Measurements from ENCODE around the gene PLSCR3. TPM values are rescaled to one million over a fixed set of nuclear protein-coding genes. Genes with fewer than 3 reads are reported as not detected.

PLSCR3 gene
- total RNA-seq, 1 experiment from 2014 or later = 43.8 TPM

DNA sequence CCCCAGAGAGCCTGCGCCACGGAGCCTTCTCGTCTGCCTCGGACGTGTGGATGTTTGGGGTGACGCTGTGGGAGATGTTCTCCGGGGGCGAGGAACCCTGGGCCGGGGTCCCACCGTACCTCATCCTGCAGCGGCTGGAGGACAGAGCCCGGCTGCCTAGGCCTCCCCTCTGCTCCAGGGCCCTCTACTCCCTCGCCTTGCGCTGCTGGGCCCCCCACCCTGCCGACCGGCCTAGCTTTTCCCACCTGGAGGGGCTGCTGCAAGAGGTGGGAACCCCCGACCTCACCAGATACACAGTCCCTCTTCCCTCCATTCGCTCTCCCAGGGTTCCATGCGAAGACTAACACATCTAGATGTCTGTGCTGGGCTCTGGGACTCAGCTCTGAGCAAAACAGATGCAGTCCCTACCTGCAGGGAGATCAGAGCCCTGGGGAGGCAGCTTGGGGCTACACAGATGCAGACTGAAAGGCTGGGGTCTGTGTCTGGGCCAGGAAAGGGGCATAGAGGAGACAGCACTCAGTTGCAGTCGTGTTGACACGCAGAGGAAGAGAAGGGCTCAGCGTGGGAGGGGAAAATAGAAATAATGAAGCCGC is 9.7 kb downstream of the PLSCR3 start:
- intact Hi-C loops (cut with micrococcal nuclease) = no loop called here
- CTCF ChIA-PET = no interaction called here
- POLR2A ChIA-PET = interaction anchor here (1.6 kb wide), 1 partner anchor 8 kb away, joined by 3 read pairs; no protein-coding TSS in a partner anchor

More for the DNA sequence above, 9.7 kb downstream of the PLSCR3 start:
- RAD21 ChIA-PET (ENCODE audit: low non-redundant PET in 1 of 2, low total read pairs in 2 of 2, uncharacterized antibody in 2 of 2, unreplicated experiment in 2 of 2) = no interaction called here
- Histone ChIP-seq H3K9ac (ENCODE audit: low read length) (no peak overlapping the region), H3K9me3 (ENCODE audit: control insufficient read depth in 1 of 2, insufficient read depth in 1 of 2, low read depth in 1 of 2, low read length in 2 of 2) (0 out of 4 replicates have a peak, but pooled peaks cover 0 to 2% of the 10 kb centered on the region in 2 experiments), H3K27ac (ENCODE audit: low read depth, low read length) (no peak overlapping the region), H2AFZ (ENCODE audit: low read depth, low read length, poor library complexity, severe bottlenecking) (no peak overlapping the region), H3K27me3 (ENCODE audit: insufficient read depth, low read length) (no peaks in the 10 kb centered on the region), H3K36me3 (ENCODE audit: control insufficient read depth in 1 of 2, insufficient read depth in 2 of 2, low read length in 2 of 2) (peaks cover 3 to 18% of the 10 kb centered on the region in 2 experiments; a peak in 2 of 4 replicates), H3K4me2 (ENCODE audit: low read length) (no peak overlapping the region), H4K20me1 (ENCODE audit: insufficient read depth) (no peaks in the 10 kb centered on the region), H3K4me1 (ENCODE audit: control insufficient read depth in 1 of 2, insufficient read depth in 2 of 2, low read length in 2 of 2) (peaks cover 8 to 26% of the 10 kb centered on the region in 2 experiments; a peak in 3 of 4 replicates), H3K79me2 (ENCODE audit: insufficient read depth, low read length) (peaks cover 8% of the 10 kb centered on the region; the same call in 1 of the 2 replicates), H3K9me2 (ENCODE audit: insufficient read depth) (no peaks in the 10 kb centered on the region), H3K4me3 (replicated peaks in 1 of 2; ENCODE audit: low read depth in 1 of 2, low read length in 2 of 2) (no peak overlapping the region)
- DNase-seq (ENCODE audit: low read depth, low spot score) (no peak), ATAC-seq (no peak)
- TF ChIP-seq CEBPB (IDR thresholded peaks at IDR 0.05; ENCODE audit: low read depth) (no peak), CTCF (IDR thresholded peaks at IDR 0.05 in 2 of 3, conservative IDR thresholded peaks at IDR 0.05 in 1 of 3; ENCODE audit: borderline replicate concordance in 1 of 3, insufficient read depth in 1 of 3, low read depth in 2 of 3, low read length in 2 of 3) (no peak), EZH2phosphoT487 (IDR thresholded peaks at IDR 0.05; ENCODE audit: borderline replicate concordance) (no peak), SRF (IDR thresholded peaks at IDR 0.05; ENCODE audit: low read depth) (no peak), MAX (IDR thresholded peaks at IDR 0.05) (no peak), EGR1 (IDR thresholded peaks at IDR 0.05; ENCODE audit: low read depth) (no peak), CBX3 (IDR thresholded peaks at IDR 0.05; ENCODE audit: low read depth) (no peak), POLR2AphosphoS5 (IDR thresholded peaks at IDR 0.05; ENCODE audit: low read depth, low read length) (no peak), SP1 (IDR thresholded peaks at IDR 0.05; ENCODE audit: low read depth) (no peak), EZH2 (IDR thresholded peaks at IDR 0.05) (no peak), SIN3A (IDR thresholded peaks at IDR 0.05; ENCODE audit: low read depth) (no peak), POLR2A (IDR thresholded peaks at IDR 0.05; ENCODE audit: borderline replicate concordance, extremely low read depth, insufficient read depth, insufficient read length) (no peak), TCF7L2 (IDR thresholded peaks at IDR 0.05; ENCODE audit: borderline replicate concordance, extremely low read depth, insufficient read depth, insufficient read length) (no peak), ELF1 (IDR thresholded peaks at IDR 0.05; ENCODE audit: borderline replicate concordance, low read depth) (no peak), YY1 (IDR thresholded peaks at IDR 0.05; ENCODE audit: extremely low read depth, insufficient replicate concordance, low read depth, low read length) (no peak)
- TF ChIP-seq, protein P1, sequence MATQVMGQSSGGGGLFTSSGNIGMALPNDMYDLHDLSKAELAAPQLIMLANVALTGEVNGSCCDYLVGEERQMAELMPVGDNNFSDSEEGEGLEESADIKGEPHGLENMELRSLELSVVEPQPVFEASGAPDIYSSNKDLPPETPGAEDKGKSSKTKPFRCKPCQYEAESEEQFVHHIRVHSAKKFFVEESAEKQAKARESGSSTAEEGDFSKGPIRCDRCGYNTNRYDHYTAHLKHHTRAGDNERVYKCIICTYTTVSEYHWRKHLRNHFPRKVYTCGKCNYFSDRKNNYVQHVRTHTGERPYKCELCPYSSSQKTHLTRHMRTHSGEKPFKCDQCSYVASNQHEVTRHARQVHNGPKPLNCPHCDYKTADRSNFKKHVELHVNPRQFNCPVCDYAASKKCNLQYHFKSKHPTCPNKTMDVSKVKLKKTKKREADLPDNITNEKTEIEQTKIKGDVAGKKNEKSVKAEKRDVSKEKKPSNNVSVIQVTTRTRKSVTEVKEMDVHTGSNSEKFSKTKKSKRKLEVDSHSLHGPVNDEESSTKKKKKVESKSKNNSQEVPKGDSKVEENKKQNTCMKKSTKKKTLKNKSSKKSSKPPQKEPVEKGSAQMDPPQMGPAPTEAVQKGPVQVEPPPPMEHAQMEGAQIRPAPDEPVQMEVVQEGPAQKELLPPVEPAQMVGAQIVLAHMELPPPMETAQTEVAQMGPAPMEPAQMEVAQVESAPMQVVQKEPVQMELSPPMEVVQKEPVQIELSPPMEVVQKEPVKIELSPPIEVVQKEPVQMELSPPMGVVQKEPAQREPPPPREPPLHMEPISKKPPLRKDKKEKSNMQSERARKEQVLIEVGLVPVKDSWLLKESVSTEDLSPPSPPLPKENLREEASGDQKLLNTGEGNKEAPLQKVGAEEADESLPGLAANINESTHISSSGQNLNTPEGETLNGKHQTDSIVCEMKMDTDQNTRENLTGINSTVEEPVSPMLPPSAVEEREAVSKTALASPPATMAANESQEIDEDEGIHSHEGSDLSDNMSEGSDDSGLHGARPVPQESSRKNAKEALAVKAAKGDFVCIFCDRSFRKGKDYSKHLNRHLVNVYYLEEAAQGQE (IDR thresholded peaks at IDR 0.05; ENCODE audit: low read depth) = no peak
- TF ChIP-seq, protein P2, sequence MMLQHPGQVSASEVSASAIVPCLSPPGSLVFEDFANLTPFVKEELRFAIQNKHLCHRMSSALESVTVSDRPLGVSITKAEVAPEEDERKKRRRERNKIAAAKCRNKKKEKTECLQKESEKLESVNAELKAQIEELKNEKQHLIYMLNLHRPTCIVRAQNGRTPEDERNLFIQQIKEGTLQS (IDR thresholded peaks at IDR 0.05) = no peak
- no TSS peak for BruUV-seq (replicated peaks)
